H1 (cell line): Measurements from ENCODE around the gene TMEM176B. TPM values are rescaled to one million over a fixed set of nuclear protein-coding genes. Genes with fewer than 3 reads are reported as not detected.

Experiments used
- CTCF ChIA-PET: fragments of 300-600 bp; sonication (Branson Sonifier 250); formaldehyde crosslinking; loops from one replicate; lab custom pipeline; 2021; ENCODE audit not compliant: partially characterized antibody; lab: Charles Lee
- POLR2A ChIA-PET: fragments of 300-600 bp; sonication (Branson Sonifier 250); formaldehyde crosslinking; loops from one replicate; lab custom pipeline; 2021; ENCODE audit warnings: inconsistent platforms; ENCODE audit not compliant: partially characterized antibody; lab: Charles Lee
- DNase-seq, 2 experiments: peaks; one replicate each; pipeline versions ENCODE4 v3.0.0 to v3.0.0-alpha.2; 2010 to 2022; ENCODE audit warnings: low spot score in 2 of 2, low read depth in 1 of 2, mixed read lengths in 1 of 2
- FAIRE-seq: peaks from 2 replicates; lab custom pipeline; 2011; peaks lifted over from hg19 to GRCh38; lab: Jason Lieb, UNC
- H2AFZ ChIP-seq: 2 replicates; pipeline ENCODE4 v1.8.1; 2012; ENCODE audit warnings: low read length, inconsistent platforms
- H2AK5ac ChIP-seq: 2 replicates; pipeline ENCODE4 v1.6.1; 2013; ENCODE audit warnings: low read depth, low read length
- H2BK120ac ChIP-seq: replicated peaks from 2 replicates; pipeline ENCODE3; 2013; ENCODE audit warnings: low read depth, low read length, inconsistent platforms
- H2BK12ac ChIP-seq: 2 replicates; pipeline ENCODE4 v1.6.1; 2013; ENCODE audit warnings: low read depth, low read length
- H2BK15ac ChIP-seq: 2 replicates; pipeline ENCODE4 v1.6.1; 2013; ENCODE audit warnings: low read length
- H2BK20ac ChIP-seq: 2 replicates; pipeline ENCODE4 v1.6.1; 2013; ENCODE audit warnings: low read length
- H2BK5ac ChIP-seq: 2 replicates; pipeline ENCODE4 v1.6.1; 2013; ENCODE audit warnings: low read depth, low read length
- H3K14ac ChIP-seq: 2 replicates; pipeline ENCODE4 v1.6.1; 2013; ENCODE audit warnings: inconsistent platforms; ENCODE audit not compliant: insufficient read length
- H3K18ac ChIP-seq: 2 replicates; pipeline ENCODE4 v1.6.1; 2013; ENCODE audit warnings: low read length; ENCODE audit errors: extremely low read depth
- H3K23ac ChIP-seq: 2 replicates; pipeline ENCODE4 v1.6.1; 2013; ENCODE audit warnings: inconsistent platforms; ENCODE audit not compliant: insufficient read length
- H3K23me2 ChIP-seq: 2 replicates; pipeline ENCODE4 v1.6.1; 2013; ENCODE audit warnings: low read depth, low read length
- H3K27ac ChIP-seq: 2 replicates; pipeline ENCODE4 v1.6.1; 2011; ENCODE audit warnings: low read depth, low read length, inconsistent platforms
- H3K27me3 ChIP-seq, 4 experiments: replicated peaks in 1 of 4; 1 replicate in 1 of 4; 2 replicates in 3 of 4; pipeline versions ENCODE4 v1.6.1 to v1.8.1; 2011 to 2013; ENCODE audit warnings: low read length in 3 of 4, mild to moderate bottlenecking in 3 of 4, inconsistent platforms in 2 of 4, mixed read lengths in 2 of 4, moderate library complexity in 1 of 4; ENCODE audit not compliant: control insufficient read depth in 3 of 4, insufficient read depth in 3 of 4; ENCODE audit errors: extremely low read depth in 1 of 4
- H3K36me3 ChIP-seq, 4 experiments: 2 replicates each; pipeline versions ENCODE4 v1.6.1 to v1.8.1; 2011 to 2013; ENCODE audit warnings: mild to moderate bottlenecking in 4 of 4, low read length in 3 of 4, moderate library complexity in 2 of 4, control low read depth in 1 of 4, inconsistent platforms in 1 of 4; ENCODE audit not compliant: insufficient read depth in 4 of 4, control insufficient read depth in 2 of 4
- H3K4ac ChIP-seq: replicated peaks from 2 replicates; pipeline ENCODE3; 2013; ENCODE audit warnings: low read length, low read depth, mixed read lengths, inconsistent platforms; ENCODE audit not compliant: insufficient read length
- H3K4me1 ChIP-seq, 4 experiments: replicated peaks in 1 of 4; 1 replicate in 1 of 4; 2 replicates in 3 of 4; pipeline versions ENCODE4 v1.6.1 to v1.8.1; 2011 to 2013; ENCODE audit warnings: low read length in 3 of 4, inconsistent platforms in 2 of 4, mixed read lengths in 1 of 4; ENCODE audit not compliant: insufficient read depth in 4 of 4, control insufficient read depth in 3 of 4
- H3K4me2 ChIP-seq, 2 experiments: 2 replicates each; pipeline versions ENCODE4 v1.6.1 to v1.8.1; 2011 to 2013; ENCODE audit warnings: low read depth in 2 of 2, low read length in 2 of 2, control low read depth in 1 of 2, inconsistent platforms in 1 of 2, mild to moderate bottlenecking in 1 of 2; ENCODE audit not compliant: insufficient read depth in 1 of 2
- H3K4me3 ChIP-seq, 4 experiments: fragments of 200-600, 300-600 bp in 1 of 4; sonication (generic), shearing (Covaris generic), sonication (Bioruptor Twin) in 1 of 4; 2 replicates each; pipeline versions ENCODE4 v1.5.1 to v1.8.1; 2011 to 2016; ENCODE audit warnings: low read length in 4 of 4, low read depth in 3 of 4, control low read depth in 2 of 4, inconsistent platforms in 2 of 4, mild to moderate bottlenecking in 2 of 4, mixed read lengths in 1 of 4, moderate library complexity in 1 of 4; ENCODE audit not compliant: insufficient read depth in 2 of 4; ENCODE audit errors: extremely low read depth in 1 of 4
- H3K56ac ChIP-seq: replicated peaks from 2 replicates; pipeline ENCODE3; 2013; ENCODE audit warnings: low read depth, mild to moderate bottlenecking, mixed read lengths, low read length, inconsistent platforms; ENCODE audit not compliant: insufficient read length
- H3K79me1 ChIP-seq: 2 replicates; pipeline ENCODE4 v1.6.1; 2013; ENCODE audit warnings: low read depth, low read length, control low read depth
- H3K79me2 ChIP-seq, 2 experiments: 2 replicates each; pipeline versions ENCODE4 v1.6.1 to v1.8.1; 2012 to 2013; ENCODE audit warnings: low read length in 2 of 2, mild to moderate bottlenecking in 2 of 2, inconsistent platforms in 1 of 2; ENCODE audit not compliant: insufficient read depth in 2 of 2, control insufficient read depth in 1 of 2
- H3K9ac ChIP-seq, 4 experiments: replicated peaks in 1 of 4; 1 replicate in 1 of 4; 2 replicates in 3 of 4; pipeline versions ENCODE4 v1.6.1 to v1.8.1; 2011 to 2013; ENCODE audit warnings: low read depth in 3 of 4, low read length in 3 of 4, control low read depth in 2 of 4, mild to moderate bottlenecking in 2 of 4, moderate library complexity in 2 of 4, inconsistent platforms in 1 of 4; ENCODE audit errors: extremely low read depth in 1 of 4
- H3K9me3 ChIP-seq, 2 experiments: 2 replicates each; pipeline versions ENCODE4 v1.6.1 to v1.8.1; 2012 to 2013; ENCODE audit warnings: mild to moderate bottlenecking in 2 of 2, moderate library complexity in 2 of 2, control low read depth in 1 of 2, inconsistent platforms in 1 of 2, low read depth in 1 of 2, low read length in 1 of 2, mixed read lengths in 1 of 2; ENCODE audit not compliant: insufficient read depth in 2 of 2
- H4K20me1 ChIP-seq, 2 experiments: replicated peaks in 1 of 2; 2 replicates each; pipeline versions ENCODE3 to v1.8.1; 2011 to 2013; ENCODE audit warnings: inconsistent platforms in 2 of 2, low read length in 2 of 2, mild to moderate bottlenecking in 1 of 2; ENCODE audit not compliant: insufficient read depth in 2 of 2, control insufficient read depth in 1 of 2
- H4K5ac ChIP-seq: 2 replicates; pipeline ENCODE4 v1.6.1; 2013; ENCODE audit warnings: low read length, low read depth, mixed read lengths, inconsistent platforms; ENCODE audit not compliant: insufficient read length
- H4K8ac ChIP-seq: 2 replicates; pipeline ENCODE4 v1.8.0; 2013; ENCODE audit warnings: mild to moderate bottlenecking, moderate library complexity, low read length, inconsistent platforms; ENCODE audit not compliant: insufficient read depth; ENCODE audit errors: extremely low read depth
- H4K91ac ChIP-seq: replicated peaks from 2 replicates; pipeline ENCODE3; 2013; ENCODE audit warnings: low read length, mixed read lengths, inconsistent platforms; ENCODE audit not compliant: insufficient read length
- CHD2 ChIP-seq: IDR thresholded peaks from 2 replicates; pipeline ENCODE4 v1.6.1; 2012; ENCODE audit warnings: low read length, improper control_type of control experiment
- CREB1 ChIP-seq: IDR thresholded peaks from 2 replicates; pipeline ENCODE4 v1.6.1; 2012; ENCODE audit warnings: inconsistent platforms
- KDM1A ChIP-seq: fragments of 200-600, 300-600 bp; sonication (generic); IDR thresholded peaks from 2 replicates; pipeline ENCODE4 v1.7.1; 2016; ENCODE audit warnings: mild to moderate bottlenecking, low read length, borderline replicate concordance
- SIN3A ChIP-seq, 2 experiments: IDR thresholded peaks in 1 of 2; conservative IDR thresholded peaks in 1 of 2; 2 replicates each; pipeline ENCODE4 v1.6.1; 2011 to 2012; ENCODE audit warnings: low read length in 2 of 2, improper control_type of control experiment in 1 of 2, low read depth in 1 of 2, mild to moderate bottlenecking in 1 of 2
- SIRT6 ChIP-seq: IDR thresholded peaks from one replicate; pipeline ENCODE4 v1.7.1; 2012; ENCODE audit warnings: low read length, inconsistent platforms
- SP1 ChIP-seq: IDR thresholded peaks from 2 replicates; pipeline ENCODE4 v1.6.1; 2011; ENCODE audit warnings: low read depth, low read length
- SP2 ChIP-seq: IDR thresholded peaks from 2 replicates; pipeline ENCODE4 v1.6.1; 2012; ENCODE audit warnings: mild to moderate bottlenecking, low read length, inconsistent platforms
- WGBS, 2 experiments: shearing (Covaris generic) in 1 of 2; methylation state at CpG; one replicate each; pipeline versions ENCODE4 v1.1.6 to v1.1.7; 2013 to 2015; ENCODE audit warnings: low lambda C conversion rate in 2 of 2, mixed read lengths in 2 of 2, inconsistent platforms in 1 of 2, low coverage in 1 of 2, missing lambda C conversion rate in 1 of 2; ENCODE audit not compliant: insufficient replicate concordance in 2 of 2, insufficient coverage in 1 of 2, insufficient read length in 1 of 2; ENCODE audit errors: extremely low coverage in 1 of 2, missing lambda C conversion rate in 1 of 2; 5-methylcytosine and 5-hydroxymethylcytosine counted together
- polyA plus RNA-seq, 7 experiments: library from polyadenylated mRNA; depleted of rRNA in 3 of 7; stranded (reverse) in 5 of 7; unstranded in 2 of 7; fragments of >200 nt in 5 of 7; fragments of 200-250 nt in 2 of 7; gene quantifications; 1 replicate in 5 of 7; 2 replicates in 1 of 7; 4 replicates in 1 of 7; pipeline versions ENCODE4 v1.2.1 to v1.2.3, GENCODE V29; 2011 to 2013; ENCODE audit warnings: missing spikeins in 2 of 7, mixed read lengths in 2 of 7
- total RNA-seq: library from RNA; stranded (reverse); fragmentation: NEBNext Ultra II Directional; extraction: Animal tissue kit (Norgen Biotek cat#: 25700); gene quantifications from 2 replicates; pipeline ENCODE4 v1.2.1, GENCODE V29; 2021
- TF ChIP-seq, protein P1 (sequence below), 3 experiments: IDR thresholded peaks; 1 replicate in 2 of 3; 2 replicates in 1 of 3; pipeline versions ENCODE4 v1.5.1 to v1.6.1; 2011; ENCODE audit warnings: low read length in 3 of 3, mild to moderate bottlenecking in 3 of 3, inconsistent platforms in 2 of 3, low read depth in 1 of 3, moderate library complexity in 1 of 3; ENCODE audit not compliant: insufficient read depth in 1 of 3; ENCODE audit errors: control extremely low read depth in 1 of 3
- TF ChIP-seq, protein P2 (sequence below): IDR thresholded peaks from 2 replicates; pipeline ENCODE4 v1.6.1; 2012; ENCODE audit warnings: inconsistent platforms
- TF ChIP-seq, protein P3 (sequence below): IDR thresholded peaks from 2 replicates; pipeline ENCODE4 v1.6.1; 2011; ENCODE audit warnings: low read depth, mild to moderate bottlenecking, low read length; ENCODE audit not compliant: insufficient read depth

Gene TMEM176B
- total and polyA plus RNA-seq, 2 of the 8 experiments (the other 6 are each of a cell fraction or from before 2014, with no cell fraction given) = 1.2 to 2.1 TPM

DNA sequence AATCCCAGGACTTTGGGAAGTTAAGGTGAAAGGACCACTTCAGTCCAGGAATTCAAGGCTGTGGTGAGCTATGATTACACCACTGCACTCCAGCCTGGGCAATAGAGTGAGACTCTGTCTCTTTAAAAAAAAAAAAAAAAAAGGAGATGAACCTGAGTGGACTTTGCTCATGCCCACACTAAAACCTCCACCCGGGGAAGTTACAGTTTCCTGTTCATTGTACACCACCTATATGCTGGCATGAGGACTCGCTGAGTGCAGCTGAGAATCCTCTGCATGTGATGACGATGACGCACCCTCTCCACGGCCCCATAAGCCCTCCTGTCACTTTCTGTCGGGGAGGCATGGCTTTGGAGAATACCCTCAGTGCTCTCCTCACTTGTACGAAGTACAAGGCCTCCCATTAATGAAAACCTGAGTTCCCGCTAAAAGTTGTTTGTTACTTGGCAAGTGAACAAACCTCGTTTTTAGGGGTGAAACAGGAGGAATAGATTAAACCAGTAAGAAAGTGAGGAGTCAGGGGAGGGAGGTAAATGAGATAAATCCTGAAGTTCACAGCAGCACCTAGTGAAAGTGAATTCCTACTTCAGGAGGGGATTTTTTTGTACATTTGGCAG is 15.9 kb downstream of the TMEM176B start:
- no peak overlapping the region for H3K4ac ChIP-seq
- no peak overlapping the region for H3K23ac ChIP-seq
- no peak overlapping the region for H4K8ac ChIP-seq
- H3K9ac ChIP-seq = no peak overlapping the region
- no peak overlapping the region for H3K4me2 ChIP-seq
- H4K20me1 ChIP-seq = no peaks in the 10 kb centered on the region
- FAIRE-seq (no peak), DNase-seq (no peak)
- ChIA-PET POLR2A (no interaction called here), CTCF (interaction anchor here (0.5 to 1.2 kb wide), 5 partner anchors 8 to 430 kb away, joined by 3 to 4 read pairs (median 3); partner anchors contain the start of genes TMEM176A and TMEM176B)
- no peak overlapping the region for H2BK20ac ChIP-seq
- H2AK5ac ChIP-seq = no peak overlapping the region
- no peak overlapping the region for H2AFZ ChIP-seq
- H3K27ac ChIP-seq = no peak overlapping the region
- no peak overlapping the region for H2BK5ac ChIP-seq
- no peaks in the 10 kb centered on the region for H3K36me3 ChIP-seq
- H3K23me2 ChIP-seq = no peaks in the 10 kb centered on the region
- no peak overlapping the region for H3K18ac ChIP-seq
- no peak overlapping the region for H3K4me3 ChIP-seq
- 91% methylated on average over 8 of the region's 9 CpGs; no CpG with 5 or more reads in 1 of the 2 experiments for WGBS, 2 experiments
- no peak overlapping the region for H2BK120ac ChIP-seq
- H3K9me3 ChIP-seq = no peaks in the 10 kb centered on the region
- no peaks in the 10 kb centered on the region for H3K79me2 ChIP-seq
- H4K5ac ChIP-seq = no peak overlapping the region
- no peaks in the 10 kb centered on the region for H3K4me1 ChIP-seq
- no peak overlapping the region for H3K56ac ChIP-seq
- no peak overlapping the region for H4K91ac ChIP-seq
- H3K14ac ChIP-seq = no peak overlapping the region
- no peak overlapping the region for H2BK12ac ChIP-seq
- H3K79me1 ChIP-seq = no peaks in the 10 kb centered on the region
- no peaks in the 10 kb centered on the region; a peak in 1 of 7 replicates for H3K27me3 ChIP-seq
- H2BK15ac ChIP-seq = no peak overlapping the region
- TF ChIP-seq CREB1 = no peak
- no peak for TF ChIP-seq SP2
- no peak for TF ChIP-seq SIRT6
- TF ChIP-seq, protein P1, sequence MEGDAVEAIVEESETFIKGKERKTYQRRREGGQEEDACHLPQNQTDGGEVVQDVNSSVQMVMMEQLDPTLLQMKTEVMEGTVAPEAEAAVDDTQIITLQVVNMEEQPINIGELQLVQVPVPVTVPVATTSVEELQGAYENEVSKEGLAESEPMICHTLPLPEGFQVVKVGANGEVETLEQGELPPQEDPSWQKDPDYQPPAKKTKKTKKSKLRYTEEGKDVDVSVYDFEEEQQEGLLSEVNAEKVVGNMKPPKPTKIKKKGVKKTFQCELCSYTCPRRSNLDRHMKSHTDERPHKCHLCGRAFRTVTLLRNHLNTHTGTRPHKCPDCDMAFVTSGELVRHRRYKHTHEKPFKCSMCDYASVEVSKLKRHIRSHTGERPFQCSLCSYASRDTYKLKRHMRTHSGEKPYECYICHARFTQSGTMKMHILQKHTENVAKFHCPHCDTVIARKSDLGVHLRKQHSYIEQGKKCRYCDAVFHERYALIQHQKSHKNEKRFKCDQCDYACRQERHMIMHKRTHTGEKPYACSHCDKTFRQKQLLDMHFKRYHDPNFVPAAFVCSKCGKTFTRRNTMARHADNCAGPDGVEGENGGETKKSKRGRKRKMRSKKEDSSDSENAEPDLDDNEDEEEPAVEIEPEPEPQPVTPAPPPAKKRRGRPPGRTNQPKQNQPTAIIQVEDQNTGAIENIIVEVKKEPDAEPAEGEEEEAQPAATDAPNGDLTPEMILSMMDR (IDR thresholded peaks at IDR 0.05; ENCODE audit: control extremely low read depth in 1 of 3, insufficient read depth in 1 of 3, low read depth in 1 of 3, low read length in 3 of 3) = no peak
- TF ChIP-seq, protein P2, sequence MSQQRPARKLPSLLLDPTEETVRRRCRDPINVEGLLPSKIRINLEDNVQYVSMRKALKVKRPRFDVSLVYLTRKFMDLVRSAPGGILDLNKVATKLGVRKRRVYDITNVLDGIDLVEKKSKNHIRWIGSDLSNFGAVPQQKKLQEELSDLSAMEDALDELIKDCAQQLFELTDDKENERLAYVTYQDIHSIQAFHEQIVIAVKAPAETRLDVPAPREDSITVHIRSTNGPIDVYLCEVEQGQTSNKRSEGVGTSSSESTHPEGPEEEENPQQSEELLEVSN = no peak
- TF ChIP-seq KDM1A = no peak
- no peak for TF ChIP-seq SP1
- TF ChIP-seq SIN3A (conservative IDR thresholded peaks at IDR 0.05 in 1 of 2, IDR thresholded peaks at IDR 0.05 in 1 of 2; ENCODE audit: low read depth in 1 of 2, low read length in 2 of 2) = no peak
- TF ChIP-seq, protein P3, sequence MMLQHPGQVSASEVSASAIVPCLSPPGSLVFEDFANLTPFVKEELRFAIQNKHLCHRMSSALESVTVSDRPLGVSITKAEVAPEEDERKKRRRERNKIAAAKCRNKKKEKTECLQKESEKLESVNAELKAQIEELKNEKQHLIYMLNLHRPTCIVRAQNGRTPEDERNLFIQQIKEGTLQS = no peak
- TF ChIP-seq CHD2 = no peak
